ENCODE data around the gene COL27A1.

DNA sequence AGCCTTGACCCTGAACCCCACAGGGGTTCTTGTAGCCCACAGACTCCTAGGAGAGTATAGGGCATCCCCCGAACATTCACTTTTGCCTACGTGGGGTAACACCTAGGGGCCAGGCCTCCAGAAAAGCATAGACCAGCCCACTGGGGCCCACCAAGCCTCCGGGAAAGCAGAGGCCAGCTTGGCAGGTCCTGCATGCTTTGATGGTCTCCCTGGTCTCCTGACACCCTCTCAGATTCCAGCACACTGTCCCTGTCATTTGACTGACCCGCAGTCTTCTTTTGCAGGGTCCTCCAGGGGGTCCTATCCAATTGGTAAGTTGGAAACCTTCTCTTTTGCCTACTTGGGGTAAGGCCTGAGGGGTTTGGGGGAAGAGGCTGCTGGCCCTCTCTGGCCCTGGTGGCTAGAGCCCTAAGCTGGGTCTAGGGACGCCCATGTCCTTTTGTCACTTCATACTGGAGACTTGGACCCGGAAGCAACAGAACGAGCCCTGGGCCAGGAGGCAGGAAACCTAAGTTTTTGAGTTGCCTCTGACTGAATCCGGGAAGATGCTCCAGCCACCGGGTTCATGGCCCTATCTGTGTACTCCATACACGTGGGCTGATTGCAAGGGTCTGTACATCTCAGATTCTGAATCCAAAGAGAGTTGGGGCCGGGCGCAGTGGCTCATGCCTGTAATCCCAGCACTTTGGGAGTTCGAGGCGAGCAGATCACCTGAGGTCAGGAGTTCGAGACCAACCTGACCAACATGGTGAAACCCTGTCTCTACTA, 146.6 kb downstream of the COL27A1 start:
- TF ChIP-seq, protein P1, sequence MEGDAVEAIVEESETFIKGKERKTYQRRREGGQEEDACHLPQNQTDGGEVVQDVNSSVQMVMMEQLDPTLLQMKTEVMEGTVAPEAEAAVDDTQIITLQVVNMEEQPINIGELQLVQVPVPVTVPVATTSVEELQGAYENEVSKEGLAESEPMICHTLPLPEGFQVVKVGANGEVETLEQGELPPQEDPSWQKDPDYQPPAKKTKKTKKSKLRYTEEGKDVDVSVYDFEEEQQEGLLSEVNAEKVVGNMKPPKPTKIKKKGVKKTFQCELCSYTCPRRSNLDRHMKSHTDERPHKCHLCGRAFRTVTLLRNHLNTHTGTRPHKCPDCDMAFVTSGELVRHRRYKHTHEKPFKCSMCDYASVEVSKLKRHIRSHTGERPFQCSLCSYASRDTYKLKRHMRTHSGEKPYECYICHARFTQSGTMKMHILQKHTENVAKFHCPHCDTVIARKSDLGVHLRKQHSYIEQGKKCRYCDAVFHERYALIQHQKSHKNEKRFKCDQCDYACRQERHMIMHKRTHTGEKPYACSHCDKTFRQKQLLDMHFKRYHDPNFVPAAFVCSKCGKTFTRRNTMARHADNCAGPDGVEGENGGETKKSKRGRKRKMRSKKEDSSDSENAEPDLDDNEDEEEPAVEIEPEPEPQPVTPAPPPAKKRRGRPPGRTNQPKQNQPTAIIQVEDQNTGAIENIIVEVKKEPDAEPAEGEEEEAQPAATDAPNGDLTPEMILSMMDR (IDR thresholded peaks at IDR 0.05; ENCODE audit: borderline replicate concordance, extremely low read depth, low read length, poor library complexity, severe bottlenecking), result no peak
- TF ChIP-seq EZH2 (IDR thresholded peaks at IDR 0.05; ENCODE audit: borderline replicate concordance, low read depth, low read length, severe bottlenecking), result no peak
